Right atrium auricular region (tissue), 2 donors: ENCODE data around the gene BDKRB2. TPM values are rescaled to one million over a fixed set of nuclear protein-coding genes. Genes with fewer than 3 reads are reported as not detected.

Source experiments
- DNase-seq: peaks from one replicate; pipeline ENCODE4 v3.0.0-alpha.2; 2019; ENCODE audit warnings: low spot score
- H3K27ac ChIP-seq, 2 donors: fragments of 200-600 bp; sonication (generic); 1 replicate in 1 of 2; 2 replicates in 1 of 2; pipeline ENCODE4 v1.5.1; 2016 to 2019
- H3K27me3 ChIP-seq, 2 donors: fragments of 200-600 bp; sonication (generic); one replicate each; pipeline versions ENCODE4 v1.5.1 to v1.6.0; 2017 to 2019
- H3K36me3 ChIP-seq: fragments of 200-600 bp; sonication (generic); one replicate; pipeline ENCODE4 v1.5.1; 2016
- H3K4me1 ChIP-seq, 2 donors: fragments of 200-600 bp; sonication (generic); one replicate each; pipeline versions ENCODE4 v1.5.1 to v1.6.0; 2017 to 2019
- H3K4me3 ChIP-seq, 2 donors: fragments of 200-600 bp; sonication (generic); 1 replicate in 1 of 2; 2 replicates in 1 of 2; pipeline ENCODE4 v1.5.1; 2017 to 2019; ENCODE audit warnings: mild to moderate bottlenecking in 1 of 2, moderate library complexity in 1 of 2
- H3K9me3 ChIP-seq, 2 donors: fragments of 200-600 bp; sonication (generic); one replicate each; pipeline ENCODE4 v1.5.1; 2019
- CTCF ChIP-seq, 2 donors: fragments of 200-600 bp; sonication (generic); IDR thresholded peaks; one replicate each; pipeline ENCODE4 v1.5.1; 2019; ENCODE audit warnings: antibody characterized with exemption in 2 of 2
- total RNA-seq, 2 donors: library from RNA; depleted of rRNA; stranded (reverse); fragments of >200 nt; gene quantifications; one replicate each; pipeline ENCODE4 v1.1.0, GENCODE V29; 2016

The BDKRB2 gene
- total RNA-seq, 2 donors from 2014 or later = 1.7 to 2.9 TPM

- Histone ChIP-seq H3K27ac (no peak overlapping the region), H3K27me3 (no peaks in the 10 kb centered on the region), H3K4me1 (no peaks in the 10 kb centered on the region), H3K4me3 (no peak overlapping the region), H3K36me3 (no peaks in the 10 kb centered on the region), H3K9me3 (peaks cover 0 to 11% of the 10 kb centered on the region in 2 donors)
- DNase-seq = no peak
- TF ChIP-seq CTCF (IDR thresholded peaks at IDR 0.05) = no peak
Observed at GRCh38 chr14:96232506-96232905, 27.9 kb downstream of the BDKRB2 start.

GRCh38 chr14:96233661-96234060, 29.0 kb downstream of the BDKRB2 start:
- Histone ChIP-seq H3K4me3 (no peak overlapping the region), H3K36me3 (no peaks in the 10 kb centered on the region), H3K9me3 (peaks cover 0 to 2% of the 10 kb centered on the region in 2 donors), H3K27ac (no peak overlapping the region), H3K4me1 (no peaks in the 10 kb centered on the region), H3K27me3 (no peaks in the 10 kb centered on the region)
- DNase-seq = no peak
- no peak for TF ChIP-seq CTCF (IDR thresholded peaks at IDR 0.05)

GRCh38 chr14:96235426-96235825, 30.8 kb downstream of the BDKRB2 start:
- no peak for TF ChIP-seq CTCF (IDR thresholded peaks at IDR 0.05)
- H3K27ac ChIP-seq = no peak overlapping the region
- H3K36me3 ChIP-seq = no peaks in the 10 kb centered on the region
- H3K27me3 ChIP-seq = no peaks in the 10 kb centered on the region
- no peaks in the 10 kb centered on the region for H3K4me1 ChIP-seq
- H3K4me3 ChIP-seq = no peak overlapping the region
- H3K9me3 ChIP-seq = no peaks in the 10 kb centered on the region
- no peak for DNase-seq

- Histone ChIP-seq H3K9me3 (no peaks in the 10 kb centered on the region), H3K4me1 (no peaks in the 10 kb centered on the region), H3K27me3 (no peaks in the 10 kb centered on the region), H3K27ac (no peak overlapping the region), H3K36me3 (no peaks in the 10 kb centered on the region), H3K4me3 (no peak overlapping the region)
- no peak for TF ChIP-seq CTCF (IDR thresholded peaks at IDR 0.05)
- no peak for DNase-seq
Observed at GRCh38 chr14:96237641-96238040, 33.0 kb downstream of the BDKRB2 start.

- TF ChIP-seq CTCF (IDR thresholded peaks at IDR 0.05) = no peak
- no peaks in the 10 kb centered on the region for H3K9me3 ChIP-seq
- no peak overlapping the region for H3K27ac ChIP-seq
- no peak overlapping the region for H3K4me3 ChIP-seq
- no peaks in the 10 kb centered on the region for H3K4me1 ChIP-seq
- H3K36me3 ChIP-seq = no peaks in the 10 kb centered on the region
- DNase-seq = no peak
- no peaks in the 10 kb centered on the region for H3K27me3 ChIP-seq
Observed at GRCh38 chr14:96238676-96239265, 34.1 kb downstream of the BDKRB2 start.

- no peaks in the 10 kb centered on the region for H3K36me3 ChIP-seq
- no peak overlapping the region for H3K4me3 ChIP-seq
- H3K27ac ChIP-seq = no peak overlapping the region
- TF ChIP-seq CTCF (IDR thresholded peaks at IDR 0.05) = no peak
- H3K4me1 ChIP-seq = no peaks in the 10 kb centered on the region
- no peak for DNase-seq
- H3K27me3 ChIP-seq = no peaks in the 10 kb centered on the region
- H3K9me3 ChIP-seq = no peaks in the 10 kb centered on the region
Observed at GRCh38 chr14:96239711-96240141, 35.1 kb downstream of the BDKRB2 start.
